Ovary (tissue), 3 donors: ENCODE data around the gene PCNX3.
"Not testable (repeated sequence)": the region's sequence is repeated elsewhere in the genome, so short reads cannot be mapped to it uniquely, and the experiment has no call there.

Experiments
- EP300 ChIP-seq: sonication (generic); formaldehyde crosslinking; IDR thresholded peaks from one replicate; pipeline ENCODE4 v1.6.1; 2017; ENCODE audit warnings: antibody characterized with exemption
- TF ChIP-seq, protein P1 (sequence below), 3 donors: fragments of 450-650 bp in 2 of 3; fragments of 200-600 bp in 1 of 3; IDR thresholded peaks; one replicate each; pipeline versions ENCODE4 v1.5.1 to v1.8.0; 2016 to 2022; ENCODE audit warnings: antibody characterized with exemption in 3 of 3, mild to moderate bottlenecking in 1 of 3
- donor health status: DM: no; HTN: no; CAD: no.

DNA sequence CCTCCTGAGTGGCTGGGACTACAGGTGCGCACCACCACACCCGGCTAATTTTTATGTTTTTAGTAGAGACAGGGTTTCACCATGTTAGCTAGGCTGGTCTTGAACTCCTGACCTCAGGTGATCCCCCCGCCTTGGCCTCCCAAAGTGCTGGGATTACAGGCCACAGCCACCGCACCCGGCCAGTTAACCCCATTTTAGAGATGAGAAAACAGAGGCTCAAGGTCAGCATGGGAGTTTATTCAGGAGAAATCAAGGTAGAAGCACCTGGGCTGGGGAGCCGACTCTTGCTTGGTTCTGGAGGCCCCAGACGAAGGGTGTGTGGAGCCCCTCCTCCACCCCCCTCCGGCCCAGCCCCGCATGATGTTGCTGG is 23.6 kb downstream of the PCNX3 start:
- TF ChIP-seq, protein P1, sequence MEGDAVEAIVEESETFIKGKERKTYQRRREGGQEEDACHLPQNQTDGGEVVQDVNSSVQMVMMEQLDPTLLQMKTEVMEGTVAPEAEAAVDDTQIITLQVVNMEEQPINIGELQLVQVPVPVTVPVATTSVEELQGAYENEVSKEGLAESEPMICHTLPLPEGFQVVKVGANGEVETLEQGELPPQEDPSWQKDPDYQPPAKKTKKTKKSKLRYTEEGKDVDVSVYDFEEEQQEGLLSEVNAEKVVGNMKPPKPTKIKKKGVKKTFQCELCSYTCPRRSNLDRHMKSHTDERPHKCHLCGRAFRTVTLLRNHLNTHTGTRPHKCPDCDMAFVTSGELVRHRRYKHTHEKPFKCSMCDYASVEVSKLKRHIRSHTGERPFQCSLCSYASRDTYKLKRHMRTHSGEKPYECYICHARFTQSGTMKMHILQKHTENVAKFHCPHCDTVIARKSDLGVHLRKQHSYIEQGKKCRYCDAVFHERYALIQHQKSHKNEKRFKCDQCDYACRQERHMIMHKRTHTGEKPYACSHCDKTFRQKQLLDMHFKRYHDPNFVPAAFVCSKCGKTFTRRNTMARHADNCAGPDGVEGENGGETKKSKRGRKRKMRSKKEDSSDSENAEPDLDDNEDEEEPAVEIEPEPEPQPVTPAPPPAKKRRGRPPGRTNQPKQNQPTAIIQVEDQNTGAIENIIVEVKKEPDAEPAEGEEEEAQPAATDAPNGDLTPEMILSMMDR (IDR thresholded peaks at IDR 0.05) = not testable (repeated sequence)
- not testable (repeated sequence) for TF ChIP-seq EP300
